ENCODE results near the gene ADGRV1. TPM values are rescaled to one million over a fixed set of nuclear protein-coding genes. Genes with fewer than 3 reads are reported as not detected.

Gene ADGRV1
- total and polyA plus RNA-seq, 9 of the 15 experiments (the other 6 are each of a cell fraction or from before 2014, with no cell fraction given), result 21.7 to 156 (median 58.2) TPM

GRCh38 chr5:91111473-91112238, 553.1 kb downstream of the ADGRV1 start (continued):
- TF ChIP-seq, protein P1, sequence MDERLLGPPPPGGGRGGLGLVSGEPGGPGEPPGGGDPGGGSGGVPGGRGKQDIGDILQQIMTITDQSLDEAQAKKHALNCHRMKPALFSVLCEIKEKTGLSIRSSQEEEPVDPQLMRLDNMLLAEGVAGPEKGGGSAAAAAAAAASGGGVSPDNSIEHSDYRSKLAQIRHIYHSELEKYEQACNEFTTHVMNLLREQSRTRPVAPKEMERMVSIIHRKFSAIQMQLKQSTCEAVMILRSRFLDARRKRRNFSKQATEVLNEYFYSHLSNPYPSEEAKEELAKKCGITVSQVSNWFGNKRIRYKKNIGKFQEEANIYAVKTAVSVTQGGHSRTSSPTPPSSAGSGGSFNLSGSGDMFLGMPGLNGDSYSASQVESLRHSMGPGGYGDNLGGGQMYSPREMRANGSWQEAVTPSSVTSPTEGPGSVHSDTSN (CRISPR knock-in tag; IDR thresholded peaks at IDR 0.05; ENCODE audit: low read depth), result no peak
- TF ChIP-seq, protein P1 (tag; conservative IDR thresholded peaks at IDR 0.05; ENCODE audit: low read depth), result no peak
- TF ChIP-seq SAFB (IDR thresholded peaks at IDR 0.05; ENCODE audit: borderline replicate concordance, low read depth, low read length) (no peak), ZNF592 (IDR thresholded peaks at IDR 0.05) (no peak), FOXO4 (CRISPR knock-in tag; IDR thresholded peaks at IDR 0.05) (no peak), PML (IDR thresholded peaks at IDR 0.05; ENCODE audit: low read length) (no peak), CXXC5 (CRISPR knock-in tag; IDR thresholded peaks at IDR 0.05) (no peak), ZNF75A (CRISPR knock-in tag; IDR thresholded peaks at IDR 0.05) (no peak), ZNF263 (CRISPR knock-in tag; IDR thresholded peaks at IDR 0.05; ENCODE audit: borderline replicate concordance) (no peak), ZBED1 (IDR thresholded peaks at IDR 0.05) (no peak), ZNF347 (CRISPR knock-in tag; IDR thresholded peaks at IDR 0.05; ENCODE audit: low read depth) (no peak), TOE1 (IDR thresholded peaks at IDR 0.05; ENCODE audit: borderline replicate concordance) (no peak), TOE1 (CRISPR knock-in tag; IDR thresholded peaks at IDR 0.05; ENCODE audit: borderline replicate concordance, low read depth) (no peak)

Data from K562 (cell line).